CD8-positive, alpha-beta memory T cell (primary cell): Measurements from ENCODE around the gene PCBP4. TPM values are rescaled to one million over a fixed set of nuclear protein-coding genes. Genes with fewer than 3 reads are reported as not detected.
A peak's percentile ranks its signal among the peaks of the same experiment; 100 is the strongest.

Experiments used
- CTCF ChIA-PET: fragments of 350-600 bp; sonication (Branson Sonifier 250); formaldehyde crosslinking; loops from one replicate; lab custom pipeline; 2021; ENCODE audit warnings: antibody characterized with exemption; lab: Charles Lee
- POLR2A ChIA-PET: fragments of 350-600 bp; sonication (Branson Sonifier 250); formaldehyde crosslinking; loops from one replicate; lab custom pipeline; 2021; ENCODE audit warnings: antibody characterized with exemption; lab: Charles Lee
- DNase-seq, 5 donors: peaks; one replicate each; pipeline versions ENCODE4 v3.0.0 to v3.0.0-alpha.2; 2020 to 2022; ENCODE audit warnings: mixed read lengths in 1 of 5
- H3K27ac ChIP-seq: one replicate; pipeline ENCODE4 v1.7.0; 2013; ENCODE audit warnings: low read depth, mild to moderate bottlenecking, low read length, moderate library complexity
- H3K27me3 ChIP-seq: 2 replicates; pipeline ENCODE4 v1.7.0; 2013; ENCODE audit warnings: low read length, mild to moderate bottlenecking; ENCODE audit not compliant: insufficient read depth, poor library complexity, severe bottlenecking
- H3K36me3 ChIP-seq: 2 replicates; pipeline ENCODE4 v1.7.0; 2013; ENCODE audit warnings: mild to moderate bottlenecking, low read length, moderate library complexity; ENCODE audit not compliant: insufficient read depth
- H3K4me1 ChIP-seq: 2 replicates; pipeline ENCODE4 v1.7.0; 2013; ENCODE audit warnings: mild to moderate bottlenecking, low read length, moderate library complexity; ENCODE audit not compliant: insufficient read depth
- H3K4me3 ChIP-seq: 2 replicates; pipeline ENCODE4 v1.7.0; 2013; ENCODE audit warnings: mild to moderate bottlenecking, low read length
- H3K9me3 ChIP-seq: 2 replicates; pipeline ENCODE4 v1.7.0; 2013; ENCODE audit warnings: mild to moderate bottlenecking, low read length
- H3K27ac Mint-ChIP-seq, 8 donors: one replicate each; pipeline ENCODE4 v1.8.0; 2020 to 2021; ENCODE audit warnings: mixed read lengths in 8 of 8, mild to moderate bottlenecking in 6 of 8, inconsistent platforms in 3 of 8, moderate library complexity in 3 of 8
- H3K27me3 Mint-ChIP-seq, 2 donors: one replicate each; pipeline ENCODE4 v1.8.0; 2020 to 2021; ENCODE audit warnings: mixed read lengths in 2 of 2, mild to moderate bottlenecking in 1 of 2, moderate library complexity in 1 of 2
- H3K36me3 Mint-ChIP-seq, 3 donors: one replicate each; pipeline ENCODE4 v1.8.0; 2020 to 2021; ENCODE audit warnings: mixed read lengths in 3 of 3, inconsistent platforms in 1 of 3, mild to moderate bottlenecking in 1 of 3
- H3K4me1 Mint-ChIP-seq, 3 donors: one replicate each; pipeline ENCODE4 v1.8.0; 2020 to 2021; ENCODE audit warnings: mixed read lengths in 3 of 3, inconsistent platforms in 1 of 3, mild to moderate bottlenecking in 1 of 3
- H3K4me3 Mint-ChIP-seq, 7 donors: one replicate each; pipeline ENCODE4 v1.8.0; 2020 to 2021; ENCODE audit warnings: mixed read lengths in 7 of 7, mild to moderate bottlenecking in 6 of 7, moderate library complexity in 4 of 7, inconsistent platforms in 2 of 7
- H3K9me3 Mint-ChIP-seq, 5 donors: one replicate each; pipeline ENCODE4 v1.8.0; 2020 to 2022; ENCODE audit warnings: mixed read lengths in 5 of 5, mild to moderate bottlenecking in 3 of 5, moderate library complexity in 2 of 5, inconsistent platforms in 1 of 5
- polyA plus RNA-seq: library from polyadenylated mRNA; unstranded; fragments of 300-500 nt; fragmentation: Illumina TruSeq; gene quantifications from one replicate; pipeline ENCODE4 v1.2.3, GENCODE V29; 2021
- total RNA-seq, 2 experiments: library from RNA; stranded (reverse); gene quantifications; one replicate each; pipeline ENCODE4 v1.2.3, GENCODE V29; 2021

The PCBP4 gene
- total and polyA plus RNA-seq, 3 experiments from 2014 or later, result 9.7 to 12.5 (median 12.5) TPM

DNA sequence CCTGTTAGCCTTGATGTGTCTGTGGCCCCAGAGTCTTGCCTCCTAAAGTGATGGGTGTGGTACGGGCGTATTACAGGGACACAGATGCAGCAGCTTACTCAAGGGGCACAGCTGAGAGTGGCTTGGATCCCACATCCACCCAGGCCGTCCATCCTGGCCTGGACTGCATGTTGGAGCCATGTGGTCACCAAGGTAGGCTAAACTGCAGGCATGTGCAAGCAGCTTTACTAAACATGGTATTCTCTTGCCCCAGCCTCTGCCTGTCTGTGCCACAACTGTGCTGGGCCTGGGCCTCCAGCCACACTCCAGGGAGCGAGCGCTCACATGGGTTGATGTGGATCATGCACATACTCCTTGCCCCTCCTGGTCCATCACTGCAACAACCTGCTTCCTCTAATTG, 18.1 kb downstream of the PCBP4 start:
- Histone ChIP-seq H3K9me3 (no peaks in the 10 kb centered on the region), H3K27ac (no peak overlapping the region), H3K27me3 (no peaks in the 10 kb centered on the region), H3K4me1 (no peaks in the 10 kb centered on the region), H3K36me3 (no peaks in the 10 kb centered on the region), H3K4me3 (no peak overlapping the region)
- peak in 1 of 5 donors; percentile 30 for DNase-seq
- Mint-ChIP-seq H3K4me1 (peaks cover 0 to under 1% (median 0%) of the 10 kb centered on the region in 3 donors), H3K4me3 (no peak overlapping the region), H3K9me3 (no peaks in the 10 kb centered on the region), H3K27me3 (peaks cover 4 to 16% of the 10 kb centered on the region in 2 donors), H3K36me3 (peaks cover 0 to 4% (median 4%) of the 10 kb centered on the region in 3 donors), H3K27ac (no peak overlapping the region)
- ChIA-PET POLR2A (no interaction called here), CTCF (interaction anchor here (1.1 kb wide), 1 partner anchor 24 kb away, joined by 3 read pairs; the partner anchor contains the start of gene ABHD14B)

DNA sequence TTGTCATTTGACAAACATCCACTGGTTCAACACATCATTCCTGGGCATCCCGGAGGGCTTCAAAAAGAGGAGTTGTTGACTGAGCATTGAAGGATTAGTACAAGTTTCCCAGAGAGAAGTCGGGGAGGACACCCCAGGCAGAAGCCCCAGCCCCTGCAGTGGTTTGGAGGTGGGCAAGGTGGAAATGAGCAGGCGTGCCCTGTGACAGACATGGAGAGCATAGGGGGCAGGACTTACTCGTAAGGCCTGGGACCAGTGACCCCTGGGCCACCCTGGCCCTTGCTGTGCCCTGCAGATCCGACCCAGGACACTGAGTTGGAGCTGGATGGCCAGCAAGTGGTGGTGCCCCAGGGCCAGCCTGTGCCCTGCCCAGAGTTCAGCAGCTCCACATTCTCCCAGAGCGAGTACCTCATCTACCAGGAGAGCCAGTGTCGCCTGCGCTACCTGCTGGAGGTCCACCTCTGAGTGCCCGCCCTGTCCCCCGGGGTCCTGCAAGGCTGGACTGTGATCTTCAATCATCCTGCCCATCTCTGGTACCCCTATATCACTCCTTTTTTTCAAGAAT, 19.2 kb downstream of the PCBP4 start:
- H3K4me1 Mint-ChIP-seq, result peaks cover 0 to 5% (median 0%) of the 10 kb centered on the region in 3 donors

DNA sequence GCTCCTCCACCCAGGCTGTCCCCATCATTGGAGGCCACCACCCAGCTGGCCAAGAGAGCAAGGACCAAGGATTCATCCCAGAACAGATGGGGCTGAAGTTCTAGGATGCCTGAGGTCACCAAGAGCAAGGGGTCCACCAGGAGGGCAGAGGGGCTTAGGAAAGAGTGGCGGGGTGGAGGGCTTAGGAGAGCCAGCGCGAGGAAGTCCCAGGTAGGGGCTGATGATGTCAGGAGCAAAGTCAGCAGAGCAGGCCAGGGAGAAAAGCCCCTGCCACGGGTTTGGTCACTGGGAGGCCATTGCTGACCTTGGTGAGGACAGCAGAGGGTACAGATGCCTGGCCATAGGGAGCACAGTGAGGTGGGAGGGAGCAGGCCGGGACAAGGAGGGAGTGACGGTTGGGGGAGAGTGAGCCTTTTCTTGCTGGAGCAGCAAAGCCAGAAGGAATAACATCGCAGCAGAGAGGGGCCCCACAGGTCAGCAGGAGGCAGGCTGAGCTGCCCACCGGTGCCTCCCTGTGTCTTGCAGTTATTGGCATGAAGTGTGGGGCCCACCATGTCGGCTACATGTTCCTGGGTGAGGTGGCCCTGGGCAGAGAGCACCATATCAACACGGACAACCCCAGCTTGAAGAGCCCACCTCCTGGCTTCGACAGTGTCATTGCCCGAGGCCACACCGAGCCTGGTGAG, 19.9 kb downstream of the PCBP4 start:
- H3K4me1 Mint-ChIP-seq, result peaks cover 3 to 13% (median 6%) of the 10 kb centered on the region in 3 donors
- no peak overlapping the region for H3K4me3 Mint-ChIP-seq
- DNase-seq, result peak in 1 of 5 donors; percentile 46
- H3K9me3 Mint-ChIP-seq, result no peaks in the 10 kb centered on the region
- ChIA-PET CTCF (interaction anchor here (6.2 kb wide), 1 partner anchor 25 kb away, joined by 65 read pairs; the partner anchor contains the start of genes ABHD14A and ABHD14B), POLR2A (no interaction called here)
- peaks cover 12% of the 10 kb centered on the region for H3K4me1 ChIP-seq
- H3K9me3 ChIP-seq, result no peaks in the 10 kb centered on the region
- no peak overlapping the region for H3K4me3 ChIP-seq
- peak overlapping the region in 1 of 8 donors; percentile 22 for H3K27ac Mint-ChIP-seq
- H3K36me3 ChIP-seq, result no peaks in the 10 kb centered on the region
- H3K36me3 Mint-ChIP-seq, result peaks cover 0 to 4% (median 4%) of the 10 kb centered on the region in 3 donors
- no peaks in the 10 kb centered on the region for H3K27me3 ChIP-seq
- no peak overlapping the region for H3K27ac ChIP-seq
- peaks cover 2 to 3% of the 10 kb centered on the region in 2 donors for H3K27me3 Mint-ChIP-seq

More for the DNA sequence above, 19.2 kb downstream of the PCBP4 start:
- H3K4me1 ChIP-seq, result peaks cover 4% of the 10 kb centered on the region
- H3K36me3 ChIP-seq, result no peaks in the 10 kb centered on the region
- H3K36me3 Mint-ChIP-seq, result peaks cover 0 to 4% (median 4%) of the 10 kb centered on the region in 3 donors
- H3K9me3 ChIP-seq, result no peaks in the 10 kb centered on the region
- H3K27ac Mint-ChIP-seq, result peak overlapping the region in 1 of 8 donors; percentile 42
- no peak overlapping the region for H3K27ac ChIP-seq
- peaks cover 2 to 5% of the 10 kb centered on the region in 2 donors for H3K27me3 Mint-ChIP-seq
- H3K4me3 Mint-ChIP-seq, result no peak overlapping the region
- H3K9me3 Mint-ChIP-seq, result no peaks in the 10 kb centered on the region
- POLR2A ChIA-PET, result interaction anchor here (0.5 kb wide), 1 partner anchor 448 kb away, joined by 7 read pairs; the partner anchor contains the start of gene DCAF1
- H3K27me3 ChIP-seq, result no peaks in the 10 kb centered on the region
- CTCF ChIA-PET, result interaction anchor here (0.7 kb wide), 1 partner anchor 20 kb away, joined by 3 read pairs; no protein-coding TSS in a partner anchor
- no peak overlapping the region for H3K4me3 ChIP-seq
- peak in 1 of 5 donors; percentile 39 for DNase-seq

DNA sequence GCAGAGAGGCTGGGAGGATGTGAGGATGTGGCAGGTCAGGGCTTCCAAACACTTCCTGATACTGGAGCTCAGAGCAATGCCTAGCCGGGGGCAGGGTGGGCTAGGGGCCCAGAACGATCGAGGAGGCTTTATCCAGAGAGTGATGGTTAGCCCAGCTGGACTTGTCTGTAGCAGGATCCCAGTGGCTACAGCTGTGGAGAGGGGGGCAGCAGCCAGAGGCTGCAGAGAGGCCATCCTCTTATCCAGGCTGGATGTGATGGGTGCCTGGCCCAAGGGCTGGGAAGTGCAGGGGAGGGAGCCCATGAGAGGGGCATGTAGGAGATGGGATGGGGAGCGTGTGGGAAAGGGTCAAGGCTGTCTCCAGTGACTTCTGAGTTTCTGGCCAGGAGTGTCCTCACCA, 20.5 kb downstream of the PCBP4 start:
- no peaks in the 10 kb centered on the region for H3K27me3 ChIP-seq
- peaks cover 12% of the 10 kb centered on the region for H3K4me1 ChIP-seq
- DNase-seq, result peak in 1 of 5 donors; percentile 22
- Mint-ChIP-seq H3K4me1 (peaks cover 5 to 18% (median 6%) of the 10 kb centered on the region in 3 donors), H3K36me3 (peaks cover 0 to 6% (median 4%) of the 10 kb centered on the region in 3 donors), H3K9me3 (no peaks in the 10 kb centered on the region), H3K27ac (no peak overlapping the region), H3K4me3 (no peak overlapping the region), H3K27me3 (peaks cover 0 to 2% of the 10 kb centered on the region in 2 donors)
- ChIA-PET CTCF (interaction anchor here (6.2 kb wide), 1 partner anchor 26 kb away, joined by 65 read pairs; the partner anchor contains the start of genes ABHD14A and ABHD14B), POLR2A (no interaction called here)
- no peaks in the 10 kb centered on the region for H3K36me3 ChIP-seq
- no peak overlapping the region for H3K4me3 ChIP-seq
- H3K27ac ChIP-seq, result no peak overlapping the region
- no peaks in the 10 kb centered on the region for H3K9me3 ChIP-seq

DNA sequence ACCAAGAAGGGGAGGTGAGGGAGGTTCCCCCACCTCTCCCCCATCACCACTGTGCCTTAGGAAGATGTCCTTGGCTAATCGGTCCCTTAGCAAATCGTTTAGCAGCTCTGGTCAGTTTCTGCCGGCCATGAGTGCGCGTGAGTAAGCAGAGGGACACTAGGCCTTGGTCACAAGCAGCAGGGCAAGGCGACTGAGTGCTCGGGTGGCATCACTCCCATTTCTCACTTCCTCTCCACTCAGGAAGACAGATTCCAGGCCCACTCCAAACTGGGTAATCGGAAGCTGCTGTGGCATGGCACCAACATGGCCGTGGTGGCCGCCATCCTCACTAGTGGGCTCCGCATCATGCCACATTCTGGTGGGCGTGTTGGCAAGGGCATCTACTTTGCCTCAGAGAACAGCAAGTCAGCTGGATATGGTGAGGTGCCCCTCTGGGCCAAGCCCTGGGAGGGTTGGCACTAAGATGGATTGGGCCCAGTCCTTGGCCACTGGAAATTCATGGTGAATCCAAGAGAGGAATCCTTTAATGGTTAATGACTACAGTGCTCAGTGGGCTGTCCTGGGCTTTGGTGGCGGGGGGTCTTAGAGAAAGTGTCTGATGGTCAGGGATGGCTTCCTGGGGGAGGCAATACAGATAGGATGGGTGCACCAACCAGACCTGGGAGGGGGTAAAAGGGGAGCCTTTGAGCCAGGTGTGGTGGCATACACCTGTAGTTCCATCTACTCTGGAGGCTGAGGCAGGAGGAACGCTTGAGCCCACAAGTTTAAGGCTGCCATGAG, 21.1 kb downstream of the PCBP4 start:
- Mint-ChIP-seq H3K4me1 (peaks cover 7 to 24% (median 9%) of the 10 kb centered on the region in 3 donors), H3K4me3 (peak overlapping the region in 1 of 7 donors; percentile 19), H3K36me3 (peaks cover 0 to 8% (median 4%) of the 10 kb centered on the region in 3 donors), H3K9me3 (no peaks in the 10 kb centered on the region), H3K27ac (no peak overlapping the region), H3K27me3 (peaks cover 0 to 2% of the 10 kb centered on the region in 2 donors)
- ChIA-PET POLR2A (no interaction called here), CTCF (interaction anchor here (1.0 to 6.2 kb wide), 2 partner anchors 9 to 26 kb away, joined by 3 to 65 read pairs; partner anchors contain the start of genes ABHD14A, ABHD14B and GPR62)
- Histone ChIP-seq H3K4me3 (no peak overlapping the region), H3K27ac (no peak overlapping the region), H3K4me1 (peaks cover 15% of the 10 kb centered on the region), H3K36me3 (no peaks in the 10 kb centered on the region), H3K27me3 (no peaks in the 10 kb centered on the region), H3K9me3 (no peaks in the 10 kb centered on the region)
- DNase-seq, result peak in 1 of 5 donors; percentile 28

DNA sequence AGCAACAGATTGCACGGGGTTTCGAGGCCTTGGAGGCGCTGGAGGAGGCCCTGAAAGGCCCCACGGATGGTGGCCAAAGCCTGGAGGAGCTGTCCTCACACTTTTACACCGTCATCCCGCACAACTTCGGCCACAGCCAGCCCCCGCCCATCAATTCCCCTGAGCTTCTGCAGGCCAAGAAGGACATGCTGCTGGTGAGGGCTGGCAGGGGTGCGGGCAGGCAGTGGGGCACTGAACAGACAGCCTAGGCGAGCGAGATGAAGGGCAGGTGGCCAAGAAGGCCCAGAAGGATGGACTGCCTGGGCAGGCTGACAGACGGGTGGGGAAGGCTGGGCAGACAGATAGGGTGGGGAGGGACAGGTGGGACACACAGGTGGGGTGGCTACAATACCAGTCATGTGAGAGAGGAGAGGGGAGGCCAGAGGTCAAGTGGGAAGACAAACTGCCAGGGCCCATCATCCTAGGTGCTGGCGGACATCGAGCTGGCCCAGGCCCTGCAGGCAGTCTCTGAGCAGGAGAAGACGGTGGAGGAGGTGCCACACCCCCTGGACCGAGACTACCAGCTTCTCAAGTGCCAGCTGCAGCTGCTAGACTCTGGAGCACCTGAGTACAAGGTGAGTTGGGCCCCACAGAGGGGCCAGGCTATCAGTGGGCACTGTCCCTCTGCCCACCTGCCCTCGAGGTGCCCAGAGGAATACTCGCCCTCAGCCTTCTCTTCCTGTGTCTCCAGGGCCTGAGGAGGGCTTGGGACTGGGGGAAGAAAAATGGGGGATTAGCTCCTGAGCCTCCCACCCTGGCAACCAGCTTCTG, 22.0 kb downstream of the PCBP4 start:
- H3K27me3 Mint-ChIP-seq, result no peaks in the 10 kb centered on the region
- no peak overlapping the region for H3K27ac Mint-ChIP-seq
- H3K4me3 Mint-ChIP-seq, result no peak overlapping the region
- Histone ChIP-seq H3K27me3 (no peaks in the 10 kb centered on the region), H3K4me3 (no peak overlapping the region), H3K36me3 (no peaks in the 10 kb centered on the region), H3K4me1 (peaks cover 24% of the 10 kb centered on the region), H3K27ac (no peak overlapping the region), H3K9me3 (no peaks in the 10 kb centered on the region)
- DNase-seq, result no peak
- ChIA-PET CTCF (interaction anchor here (1.0 to 6.2 kb wide), 3 partner anchors 10 to 246 kb away, joined by 3 to 65 read pairs (median 3); partner anchors contain the start of genes ABHD14A, ABHD14B and GPR62), POLR2A (no interaction called here)
- H3K36me3 Mint-ChIP-seq, result peaks cover 0 to 11% (median 4%) of the 10 kb centered on the region in 3 donors
- H3K9me3 Mint-ChIP-seq, result no peaks in the 10 kb centered on the region
- peaks cover 16 to 33% (median 17%) of the 10 kb centered on the region in 3 donors for H3K4me1 Mint-ChIP-seq
